GM19328 (cell line): ENCODE results near the gene AADAT.

Experiments used
- ATAC-seq: cut with Tn5 transposase; IDR thresholded peaks from one replicate; pipeline ENCODE4 v1.9.1; 2021; ENCODE audit warnings: mild to moderate bottlenecking, moderate library complexity; ENCODE audit not compliant: unreplicated experiment

Gene AADAT

DNA sequence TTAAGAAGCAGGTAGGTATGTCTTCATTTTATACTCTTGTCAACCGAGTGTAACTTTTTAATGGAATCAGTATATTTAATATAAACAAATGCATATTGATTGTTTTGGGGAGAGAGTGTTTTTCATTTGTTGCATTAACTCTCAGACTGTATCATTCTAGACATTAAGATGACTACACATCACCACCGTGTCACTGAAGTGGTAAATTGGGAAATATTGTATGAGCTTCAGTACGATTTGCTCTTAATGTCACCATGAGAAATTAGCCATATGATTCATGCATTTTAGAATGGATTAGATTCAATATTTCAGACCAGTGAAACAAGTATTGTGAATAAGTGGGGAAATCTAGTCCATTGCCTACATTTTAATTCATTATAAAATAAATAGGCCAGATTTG lies 53.9 kb downstream of the AADAT start:
- ATAC-seq = no peak

DNA sequence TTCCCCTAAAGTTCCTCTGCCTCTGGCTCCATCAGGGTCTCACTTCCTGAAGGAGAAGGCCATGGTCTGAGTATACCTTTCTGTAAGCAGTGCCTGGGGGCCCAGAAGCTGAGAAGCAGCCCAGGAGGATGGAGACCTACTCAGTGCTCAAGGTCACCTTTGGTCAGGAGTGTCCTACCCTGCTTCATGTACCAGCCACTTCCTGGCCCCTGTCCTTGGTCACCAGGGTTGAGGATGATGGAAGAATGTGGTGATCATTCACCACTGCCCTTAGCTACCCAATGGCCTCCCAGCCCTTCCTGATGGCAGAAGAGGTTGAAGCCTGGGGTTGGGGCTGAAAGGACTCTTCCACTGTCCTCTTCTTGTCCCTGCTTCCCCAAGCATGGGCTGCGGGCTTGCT lies 54.5 kb downstream of the AADAT start:
- ATAC-seq = no peak

GRCh38 chr4:170033999-170034398 lies 55.8 kb downstream of the AADAT start:
- ATAC-seq = no peak

DNA sequence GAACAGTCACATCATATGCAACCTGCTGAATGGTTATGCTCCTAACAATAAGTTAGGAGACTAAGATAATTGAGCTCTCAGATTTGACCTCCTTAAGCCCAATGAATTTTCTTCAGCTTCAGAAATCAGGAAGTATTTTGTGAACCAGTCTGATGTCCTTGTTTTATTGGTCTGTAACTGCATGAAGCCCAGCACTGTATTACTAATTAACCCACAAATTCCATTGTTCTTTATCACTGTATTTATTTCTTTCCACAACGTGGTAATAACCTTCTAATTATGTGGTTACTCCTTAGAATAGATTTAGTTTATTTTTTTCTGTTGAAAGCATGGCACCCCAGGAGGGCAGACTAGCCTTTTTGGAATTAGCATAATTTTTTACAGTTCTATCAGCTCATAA lies 59.6 kb downstream of the AADAT start:
- no peak for ATAC-seq

DNA sequence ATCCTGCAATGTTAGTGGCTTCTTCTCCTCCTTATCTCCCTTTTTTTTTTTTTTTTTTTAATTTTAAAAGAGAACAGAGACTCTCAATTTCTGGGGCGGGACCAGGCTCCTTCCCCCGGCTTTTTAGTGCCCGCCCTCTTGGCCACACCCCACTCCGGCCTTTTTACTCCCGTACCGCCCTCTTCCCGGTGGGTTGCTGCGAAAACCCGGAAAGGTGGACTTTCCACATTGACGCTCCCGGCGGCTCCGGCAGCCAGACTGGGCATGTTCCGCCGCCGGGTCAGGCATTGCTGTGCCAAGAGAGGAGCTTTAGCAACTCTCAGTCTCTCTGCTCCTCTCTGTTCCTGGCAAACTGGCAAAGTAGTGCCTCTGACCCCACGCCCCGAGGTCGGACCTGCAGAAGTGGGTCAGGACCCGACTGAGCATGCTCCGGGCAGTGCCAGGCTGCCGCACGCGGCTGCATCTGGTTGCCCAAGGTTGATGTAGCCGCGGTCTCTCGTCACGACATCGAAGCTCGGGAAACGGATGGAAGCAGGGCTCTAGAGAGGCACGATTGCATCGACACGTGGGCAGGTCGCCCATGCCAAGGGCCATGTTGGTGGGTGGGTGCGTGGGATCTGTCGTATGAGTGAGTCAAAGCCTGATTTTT lies 62.5 kb downstream of the AADAT start:
- peak; percentile 60 for ATAC-seq

GRCh38 chr4:170026253-170027021 lies 63.3 kb downstream of the AADAT start, which contains the start of gene MFAP3L:
MFAP3L (minus strand) TSS chr4:170026395; CDS start chr4:170005877, 20,518 bp downstream.
- peak; percentile 72 for ATAC-seq

GRCh38 chr4:170025523-170026252 lies 64.1 kb downstream of the AADAT start:
- no peak for ATAC-seq

DNA sequence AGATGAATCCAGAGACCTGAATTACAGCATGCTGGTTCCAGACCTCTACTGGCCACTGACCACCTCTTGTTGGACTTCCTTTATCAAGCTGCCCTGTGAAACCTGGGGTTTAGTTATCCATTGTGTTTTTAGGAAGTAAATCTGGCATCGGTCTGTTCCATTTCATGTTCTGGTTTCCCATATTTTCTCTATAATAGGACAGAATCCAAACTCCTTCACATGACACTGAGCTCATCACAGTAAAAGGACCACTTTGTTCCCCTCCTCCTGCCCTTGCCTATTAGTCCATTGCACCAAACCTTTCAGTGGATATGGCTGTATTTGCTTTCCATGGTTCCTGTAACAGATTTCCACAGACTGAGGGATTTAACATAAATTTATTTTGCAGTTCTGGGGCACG lies 67.5 kb downstream of the AADAT start:
- ATAC-seq = no peak

GRCh38 chr4:170017252-170017651 lies 72.5 kb downstream of the AADAT start:
- no peak for ATAC-seq

DNA sequence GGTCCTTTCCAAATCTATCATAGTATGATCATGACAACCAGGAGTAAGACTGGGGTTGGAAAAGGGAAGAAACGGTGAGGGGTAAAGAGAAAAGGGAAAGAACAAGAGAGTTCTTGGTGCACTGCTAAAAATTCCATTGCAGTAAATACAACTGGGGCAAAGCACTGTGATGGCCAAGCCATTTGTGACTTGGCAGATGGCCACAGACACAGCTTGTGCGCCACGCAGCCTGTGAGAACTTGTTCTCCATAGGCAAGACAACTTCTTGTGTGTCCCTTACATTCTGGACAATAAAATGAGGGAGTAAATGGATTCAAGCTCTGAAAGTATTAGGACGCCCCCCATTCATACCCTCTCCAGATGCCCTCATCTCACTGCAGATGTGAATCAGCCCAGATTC lies 74.5 kb downstream of the AADAT start:
- ATAC-seq = no peak

DNA sequence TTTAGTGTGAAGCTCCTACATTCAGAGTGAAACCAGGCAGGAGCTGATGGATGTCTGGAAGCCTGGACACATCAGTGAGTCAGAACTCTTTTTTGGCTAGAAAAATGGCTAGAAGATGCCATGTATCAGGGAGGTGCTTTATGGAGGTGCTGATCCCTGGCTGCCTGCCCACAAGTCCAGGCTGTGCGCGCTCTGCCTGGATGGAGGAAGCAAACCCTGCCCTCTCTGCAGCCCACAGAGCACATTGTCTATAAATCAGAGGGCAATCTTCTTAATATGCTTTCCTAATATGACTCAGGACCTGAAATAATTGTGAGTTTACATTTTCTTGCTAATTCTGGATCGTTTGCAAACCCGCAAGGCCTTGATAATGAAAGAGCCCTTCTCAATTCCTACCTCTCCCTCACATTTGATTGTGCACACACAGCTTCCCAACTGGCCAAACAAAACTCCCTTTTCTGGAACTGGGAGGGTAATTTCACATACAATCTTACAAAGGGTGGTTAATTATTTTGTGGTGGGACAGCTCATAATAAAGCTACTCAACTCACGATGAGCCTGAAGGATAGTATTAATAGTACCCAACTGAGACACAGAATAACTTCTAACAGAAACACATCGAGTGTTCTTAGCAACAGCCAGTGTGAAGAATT lies 75.3 kb downstream of the AADAT start:
- no peak for ATAC-seq

- no peak for ATAC-seq
Observed at GRCh38 chr4:170012629-170012958, 77.2 kb downstream of the AADAT start.

DNA sequence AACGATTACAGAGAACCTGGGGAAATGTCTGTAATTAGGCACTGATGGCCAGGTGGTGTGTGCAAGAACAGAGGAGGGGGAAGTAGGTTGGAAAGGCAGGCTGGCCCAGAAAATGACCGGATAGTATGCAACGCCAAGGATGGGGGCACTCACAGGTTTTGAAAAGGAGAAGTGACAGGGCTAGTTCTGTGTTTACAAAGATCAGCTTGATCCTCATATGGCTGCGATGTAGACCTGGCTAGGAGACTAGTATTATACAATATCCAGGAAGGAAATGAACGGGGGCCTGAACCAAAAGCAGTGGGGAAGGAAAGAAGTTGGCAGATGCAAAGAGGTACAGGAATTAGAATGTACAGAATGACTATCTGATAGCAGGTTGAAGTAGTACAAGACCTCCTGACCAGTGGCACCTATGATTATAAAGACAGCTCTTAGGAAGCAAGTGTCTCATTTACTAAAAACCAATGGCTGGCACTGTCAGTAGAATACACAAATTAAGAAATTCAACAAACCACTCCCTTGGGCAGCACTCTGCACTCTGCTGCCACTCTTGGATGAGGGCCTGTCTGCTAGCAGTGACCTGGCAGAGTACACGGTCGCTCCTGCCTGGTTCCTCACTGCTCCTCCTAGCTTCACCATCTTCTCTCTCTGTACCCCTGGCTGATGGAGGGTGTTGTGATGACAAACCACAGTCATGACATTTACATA lies 77.7 kb downstream of the AADAT start:
- no peak for ATAC-seq
